HepG2 (cell line): ENCODE results near the gene MED12L. TPM values are rescaled to one million over a fixed set of nuclear protein-coding genes. Genes with fewer than 3 reads are reported as not detected.

ENCODE experiments used
- ATAC-seq: fragments of 200-7000 bp; cut with Tn5 transposase; 3 replicates; pipeline ENCODE4 v1.9.1; 2020; ENCODE audit warnings: mild to moderate bottlenecking, moderate library complexity
- BruUV-seq: library from RNA; stranded (reverse); fragments of 400-500 nt; replicated peaks from 2 replicates; lab custom pipeline; 2021; lab: Mats Ljungman, UMichigan
- CTCF ChIA-PET: fragments of 300-600 bp; formaldehyde crosslinking; extraction: SDS; loops from one replicate; lab custom pipeline; 2021; ENCODE audit warnings: low total read pairs, inconsistent platforms, low intra/inter-chr PET ratio; lab: Yijun Ruan, JAX
- POLR2A ChIA-PET: fragments of 350-600 bp; sonication (Branson Sonifier 250); formaldehyde crosslinking; loops from one replicate; lab custom pipeline; 2020; ENCODE audit warnings: antibody characterized with exemption, inconsistent platforms; lab: Yijun Ruan, JAX
- DNase-seq: peaks from one replicate; pipeline ENCODE4 v3.0.0-alpha.2; 2015; ENCODE audit warnings: low spot score
- FAIRE-seq: peaks from 3 replicates; lab custom pipeline; 2011; peaks lifted over from hg19 to GRCh38; lab: Jason Lieb, UNC
- H2AFZ ChIP-seq: one replicate; pipeline ENCODE4 v1.6.1; 2011; ENCODE audit warnings: low read length, inconsistent platforms
- H3K27ac ChIP-seq: fragments of 300-600 bp; 3 replicates; pipeline ENCODE4 v1.8.0; 2011; ENCODE audit warnings: mixed run types, mild to moderate bottlenecking, mixed read lengths, low read length, inconsistent platforms; ENCODE audit not compliant: insufficient read depth; ENCODE audit errors: extremely low read length
- H3K27me3 ChIP-seq, 2 experiments: fragments of 200-600 bp in 1 of 2; 2 replicates in 1 of 2; 3 replicates in 1 of 2; pipeline versions ENCODE4 v1.6.0 to v1.8.0; 2011; ENCODE audit warnings: low read length in 2 of 2, mild to moderate bottlenecking in 2 of 2, moderate library complexity in 2 of 2, inconsistent platforms in 1 of 2; ENCODE audit not compliant: insufficient read depth in 2 of 2, control insufficient read depth in 1 of 2
- H3K36me3 ChIP-seq, 2 experiments: fragments of 200-600 bp in 1 of 2; replicated peaks in 1 of 2; 2 replicates in 1 of 2; 3 replicates in 1 of 2; pipeline versions ENCODE4 v1.5.1 to v1.8.0; 2011; ENCODE audit warnings: low read length in 2 of 2, inconsistent platforms in 1 of 2; ENCODE audit not compliant: insufficient read depth in 2 of 2, control insufficient read depth in 1 of 2
- H3K4me1 ChIP-seq: 2 replicates; pipeline ENCODE4 v1.5.1; 2012; ENCODE audit warnings: low read length, inconsistent platforms; ENCODE audit not compliant: insufficient read depth
- H3K4me2 ChIP-seq: 2 replicates; pipeline ENCODE4 v1.6.0; 2011; ENCODE audit warnings: low read depth, low read length, inconsistent platforms
- H3K4me3 ChIP-seq, 3 experiments: fragments of 200-600 bp in 1 of 3; sonication (generic), shearing (Covaris generic) in 1 of 3; replicated peaks in 1 of 3; 2 replicates each; pipeline ENCODE4 v1.5.1; 2011 to 2016; ENCODE audit warnings: low read length in 3 of 3, inconsistent platforms in 2 of 3, low read depth in 2 of 3, mild to moderate bottlenecking in 2 of 3, control low read depth in 1 of 3, mixed read lengths in 1 of 3; ENCODE audit not compliant: insufficient read depth in 1 of 3
- H3K79me2 ChIP-seq: one replicate; pipeline ENCODE4 v1.6.1; 2011; ENCODE audit warnings: low read length, inconsistent platforms; ENCODE audit not compliant: insufficient read depth
- H3K9ac ChIP-seq: 2 replicates; pipeline ENCODE4 v1.6.0; 2011; ENCODE audit warnings: mild to moderate bottlenecking, low read depth, low read length, inconsistent platforms; ENCODE audit not compliant: insufficient read depth
- H3K9me3 ChIP-seq: 2 replicates; pipeline ENCODE4 v1.5.1; 2012; ENCODE audit warnings: mild to moderate bottlenecking, low read length
- H4K20me1 ChIP-seq: 2 replicates; pipeline ENCODE4 v1.6.0; 2011; ENCODE audit warnings: inconsistent platforms, mild to moderate bottlenecking, low read length, moderate library complexity; ENCODE audit not compliant: insufficient read depth
- EED ChIP-seq: sonication (generic); formaldehyde crosslinking; IDR thresholded peaks from 2 replicates; pipeline ENCODE4 v1.5.0; 2020; ENCODE audit warnings: mild to moderate bottlenecking, missing genetic modification reagents
- EZH2 ChIP-seq: conservative IDR thresholded peaks from 2 replicates; pipeline ENCODE4 v1.6.1; 2012; ENCODE audit warnings: mild to moderate bottlenecking, low read depth, low read length, moderate library complexity
- HMG20A ChIP-seq: IDR thresholded peaks from 2 replicates; pipeline ENCODE4 v1.6.1; 2016; ENCODE audit warnings: borderline replicate concordance
- HOXA9 ChIP-seq: sonication (generic); formaldehyde crosslinking; IDR thresholded peaks from 2 replicates; pipeline ENCODE4 v1.8.1; 2022; ENCODE audit warnings: missing genetic modification reagents, mild to moderate bottlenecking, moderate library complexity, borderline replicate concordance
- PTBP1 ChIP-seq: fragments of 200-400 bp; formaldehyde crosslinking; IDR thresholded peaks from 2 replicates; pipeline ENCODE4 v1.6.1; 2018; ENCODE audit warnings: low read length, low read depth; ENCODE audit not compliant: poor library complexity, severe bottlenecking
- SCMH1 ChIP-seq: sonication (generic); formaldehyde crosslinking; IDR thresholded peaks from 2 replicates; pipeline ENCODE4 v1.9.0; 2021; ENCODE audit warnings: missing genetic modification reagents, mild to moderate bottlenecking, borderline replicate concordance
- SP4 ChIP-seq: sonication (generic); formaldehyde crosslinking; IDR thresholded peaks from 2 replicates; pipeline ENCODE4 v1.8.1; 2023; ENCODE audit warnings: mild to moderate bottlenecking, missing genetic modification reagents
- TAF1 ChIP-seq: sonication (generic); formaldehyde crosslinking; IDR thresholded peaks from 2 replicates; pipeline ENCODE4 v1.4.0; 2020; ENCODE audit warnings: missing genetic modification reagents
- TBP ChIP-seq: sonication (generic); formaldehyde crosslinking; IDR thresholded peaks from 2 replicates; pipeline ENCODE4 v1.5.0; 2020; ENCODE audit warnings: missing genetic modification reagents
- TRIM24 ChIP-seq: sonication (generic); formaldehyde crosslinking; IDR thresholded peaks from 2 replicates; pipeline ENCODE4 v1.8.0; 2022; ENCODE audit warnings: mild to moderate bottlenecking, missing genetic modification reagents
- ZNF205 ChIP-seq: IDR thresholded peaks from 2 replicates; pipeline ENCODE4 v1.6.1; 2018; ENCODE audit warnings: missing biosample characterization, missing genetic modification reagents
- ZNF256 ChIP-seq: sonication (generic); formaldehyde crosslinking; conservative IDR thresholded peaks from 2 replicates; pipeline ENCODE4 v1.4.0; 2020; ENCODE audit warnings: missing genetic modification reagents
- ZNF614 ChIP-seq: IDR thresholded peaks from 2 replicates; pipeline ENCODE4 v1.6.1; 2018; ENCODE audit warnings: missing biosample characterization, missing genetic modification reagents, inconsistent platforms, borderline replicate concordance
- ZNF777 ChIP-seq: sonication (generic); formaldehyde crosslinking; IDR thresholded peaks from 2 replicates; pipeline ENCODE4 v1.4.0; 2020; ENCODE audit warnings: missing genetic modification reagents
- WGBS: methylation state at CpG from one replicate; pipeline ENCODE4 v1.1.6; 2017; ENCODE audit warnings: low lambda C conversion rate; 5-methylcytosine and 5-hydroxymethylcytosine counted together
- in situ Hi-C: cut with HindIII; loops from 2 replicates; pipeline ENCODE4 v1.10.0; 2017; ENCODE audit warnings: low pct_unique_long_range_greater_than_20kb; ENCODE audit not compliant: extremely low pct_ligation_motif_present
- intact Hi-C: fragments of 100-400 bp; cut with micrococcal nuclease; formaldehyde crosslinking; loops from one replicate; pipeline ENCODE4 v1.10.0; 2022; ENCODE audit not compliant: unreplicated experiment
- polyA plus RNA-seq, 8 experiments: library from polyadenylated mRNA; depleted of rRNA in 3 of 8; stranded (reverse) in 7 of 8; unstranded in 1 of 8; fragments of >200 nt; fragmentation: Illumina TruSeq in 4 of 8; extraction: Trizol in 4 of 8; gene quantifications; 2 replicates each; pipeline versions ENCODE4 v1.2.1 to v1.2.3, GENCODE V29; 2011 to 2016; ENCODE audit warnings: low read depth in 4 of 8, missing spikeins in 1 of 8, mixed read lengths in 1 of 8; ENCODE audit not compliant: insufficient read depth in 1 of 8
- total RNA-seq, 5 experiments: library from RNA; depleted of rRNA; stranded (reverse); fragments of >200 nt; fragmentation: Illumina TruSeq; extraction: Trizol; gene quantifications; 2 replicates each; pipeline ENCODE4 v1.2.3, GENCODE V29; 2016; ENCODE audit warnings: low read depth in 1 of 5
- TF ChIP-seq, protein P1 (sequence below): sonication (generic); formaldehyde crosslinking; IDR thresholded peaks from 2 replicates; pipeline ENCODE4 v1.5.1; 2020; ENCODE audit warnings: missing genetic modification reagents, mild to moderate bottlenecking, borderline replicate concordance
- TF ChIP-seq, protein P2 (sequence below): sonication (generic); formaldehyde crosslinking; IDR thresholded peaks from 2 replicates; pipeline ENCODE4 v1.4.0; 2020; ENCODE audit warnings: missing genetic modification reagents; ENCODE audit errors: not compliant biosample characterization
- TF ChIP-seq, protein P3 (sequence below): sonication (generic); formaldehyde crosslinking; IDR thresholded peaks from 2 replicates; pipeline ENCODE4 v1.5.0; 2020; ENCODE audit warnings: mild to moderate bottlenecking, missing genetic modification reagents
- TF ChIP-seq, protein P4 (sequence below): sonication (generic); formaldehyde crosslinking; IDR thresholded peaks from 2 replicates; pipeline ENCODE4 v1.8.1; 2023; ENCODE audit warnings: mild to moderate bottlenecking, missing genetic modification reagents

MED12L gene
- total and polyA plus RNA-seq, 2 of the 13 experiments (the other 11 are each of a cell fraction or from before 2014, with no cell fraction given), result 0.07 to 0.64 TPM

DNA sequence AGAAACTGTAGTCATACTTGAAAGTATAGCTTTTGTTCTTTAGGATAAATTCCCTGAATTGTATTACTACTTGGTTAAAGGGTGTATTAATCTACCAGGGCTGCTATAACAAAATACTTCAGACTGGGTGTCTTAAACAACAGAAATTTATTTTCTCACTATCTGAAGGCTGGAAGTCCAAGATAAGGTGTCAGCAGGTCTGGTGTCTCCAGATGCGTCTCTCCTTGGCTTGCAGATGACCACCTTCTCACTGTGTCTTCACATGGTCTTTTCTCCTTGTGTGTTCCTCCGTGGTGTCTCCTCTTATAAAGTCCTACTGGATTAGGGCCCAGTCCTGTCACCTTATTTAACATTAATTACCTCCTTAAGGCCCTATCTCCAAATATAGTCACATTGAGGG lies 33.7 kb downstream of the MED12L start (continued):
- TF ChIP-seq, protein P1, sequence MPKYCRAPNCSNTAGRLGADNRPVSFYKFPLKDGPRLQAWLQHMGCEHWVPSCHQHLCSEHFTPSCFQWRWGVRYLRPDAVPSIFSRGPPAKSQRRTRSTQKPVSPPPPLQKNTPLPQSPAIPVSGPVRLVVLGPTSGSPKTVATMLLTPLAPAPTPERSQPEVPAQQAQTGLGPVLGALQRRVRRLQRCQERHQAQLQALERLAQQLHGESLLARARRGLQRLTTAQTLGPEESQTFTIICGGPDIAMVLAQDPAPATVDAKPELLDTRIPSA (CRISPR knock-in tag), result no peak
- TF ChIP-seq EED, result no peak
- no peak for TF ChIP-seq HOXA9 (CRISPR knock-in tag)
- no peak for TF ChIP-seq TBP (CRISPR knock-in tag)
- no peak for TF ChIP-seq PTBP1
- TF ChIP-seq, protein P2, sequence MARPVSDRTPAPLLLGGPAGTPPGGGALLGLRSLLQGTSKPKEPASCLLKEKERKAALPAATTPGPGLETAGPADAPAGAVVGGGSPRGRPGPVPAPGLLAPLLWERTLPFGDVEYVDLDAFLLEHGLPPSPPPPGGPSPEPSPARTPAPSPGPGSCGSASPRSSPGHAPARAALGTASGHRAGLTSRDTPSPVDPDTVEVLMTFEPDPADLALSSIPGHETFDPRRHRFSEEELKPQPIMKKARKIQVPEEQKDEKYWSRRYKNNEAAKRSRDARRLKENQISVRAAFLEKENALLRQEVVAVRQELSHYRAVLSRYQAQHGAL (CRISPR knock-in tag), result no peak
- TF ChIP-seq EZH2, result no peak
- TF ChIP-seq TAF1 (CRISPR knock-in tag), result no peak
- no peak for TF ChIP-seq HMG20A (CRISPR knock-in tag)
- no peak for TF ChIP-seq TRIM24 (CRISPR knock-in tag)

DNA sequence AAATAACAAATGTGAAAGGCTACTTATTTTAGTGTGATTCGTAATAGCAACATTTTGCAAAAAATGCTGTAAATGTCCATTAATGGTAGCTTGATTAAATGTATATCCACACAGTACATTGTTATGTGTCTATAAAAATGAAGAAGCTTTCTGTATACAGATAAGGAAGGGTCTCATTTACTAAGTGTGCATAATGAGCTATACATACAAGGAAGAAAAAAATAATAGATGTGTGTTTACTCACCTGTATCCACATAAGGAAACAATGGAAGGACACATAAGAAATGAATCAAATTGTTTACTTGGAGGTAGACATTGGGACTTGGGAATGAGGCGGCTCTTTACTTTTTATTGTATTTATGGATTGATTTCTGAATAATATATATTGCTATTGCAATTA lies 34.9 kb downstream of the MED12L start:
- in situ Hi-C loops, result no loop called here
- ChIA-PET CTCF (no interaction called here), POLR2A (no interaction called here)
- no peak for ATAC-seq
- H4K20me1 ChIP-seq, result no peaks in the 10 kb centered on the region
- H3K9ac ChIP-seq, result no peak overlapping the region
- H3K4me2 ChIP-seq, result no peak overlapping the region
- intact Hi-C loops, result no loop called here
- no peak overlapping the region for H2AFZ ChIP-seq
- H3K79me2 ChIP-seq, result no peaks in the 10 kb centered on the region
- H3K27me3 ChIP-seq, result no peaks in the 10 kb centered on the region
- H3K4me1 ChIP-seq, result no peaks in the 10 kb centered on the region
- no TSS peak for BruUV-seq
- no peaks in the 10 kb centered on the region for H3K36me3 ChIP-seq
- no peak for FAIRE-seq
- DNase-seq, result no peak
- H3K4me3 ChIP-seq, result no peak overlapping the region
- 64% methylated on average over 2 of the region's 2 CpGs for WGBS
- H3K27ac ChIP-seq, result no peak overlapping the region
- H3K9me3 ChIP-seq, result no peaks in the 10 kb centered on the region
- TF ChIP-seq ZNF256 (CRISPR knock-in tag) (no peak), SCMH1 (no peak), ZNF777 (CRISPR knock-in tag) (no peak), SP4 (no peak), ZNF614 (CRISPR knock-in tag) (no peak), ZNF205 (CRISPR knock-in tag) (no peak)
- TF ChIP-seq, protein P3, sequence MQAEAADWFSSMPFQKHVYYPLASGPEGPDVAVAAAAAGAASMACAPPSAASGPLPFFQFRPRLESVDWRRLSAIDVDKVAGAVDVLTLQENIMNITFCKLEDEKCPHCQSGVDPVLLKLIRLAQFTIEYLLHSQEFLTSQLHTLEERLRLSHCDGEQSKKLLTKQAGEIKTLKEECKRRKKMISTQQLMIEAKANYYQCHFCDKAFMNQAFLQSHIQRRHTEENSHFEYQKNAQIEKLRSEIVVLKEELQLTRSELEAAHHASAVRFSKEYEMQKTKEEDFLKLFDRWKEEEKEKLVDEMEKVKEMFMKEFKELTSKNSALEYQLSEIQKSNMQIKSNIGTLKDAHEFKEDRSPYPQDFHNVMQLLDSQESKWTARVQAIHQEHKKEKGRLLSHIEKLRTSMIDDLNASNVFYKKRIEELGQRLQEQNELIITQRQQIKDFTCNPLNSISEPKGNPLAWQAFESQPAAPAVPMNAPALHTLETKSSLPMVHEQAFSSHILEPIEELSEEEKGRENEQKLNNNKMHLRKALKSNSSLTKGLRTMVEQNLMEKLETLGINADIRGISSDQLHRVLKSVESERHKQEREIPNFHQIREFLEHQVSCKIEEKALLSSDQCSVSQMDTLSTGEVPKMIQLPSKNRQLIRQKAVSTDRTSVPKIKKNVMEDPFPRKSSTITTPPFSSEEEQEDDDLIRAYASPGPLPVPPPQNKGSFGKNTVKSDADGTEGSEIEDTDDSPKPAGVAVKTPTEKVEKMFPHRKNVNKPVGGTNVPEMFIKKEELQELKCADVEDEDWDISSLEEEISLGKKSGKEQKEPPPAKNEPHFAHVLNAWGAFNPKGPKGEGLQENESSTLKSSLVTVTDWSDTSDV (CRISPR knock-in tag), result no peak
- TF ChIP-seq, protein P4, sequence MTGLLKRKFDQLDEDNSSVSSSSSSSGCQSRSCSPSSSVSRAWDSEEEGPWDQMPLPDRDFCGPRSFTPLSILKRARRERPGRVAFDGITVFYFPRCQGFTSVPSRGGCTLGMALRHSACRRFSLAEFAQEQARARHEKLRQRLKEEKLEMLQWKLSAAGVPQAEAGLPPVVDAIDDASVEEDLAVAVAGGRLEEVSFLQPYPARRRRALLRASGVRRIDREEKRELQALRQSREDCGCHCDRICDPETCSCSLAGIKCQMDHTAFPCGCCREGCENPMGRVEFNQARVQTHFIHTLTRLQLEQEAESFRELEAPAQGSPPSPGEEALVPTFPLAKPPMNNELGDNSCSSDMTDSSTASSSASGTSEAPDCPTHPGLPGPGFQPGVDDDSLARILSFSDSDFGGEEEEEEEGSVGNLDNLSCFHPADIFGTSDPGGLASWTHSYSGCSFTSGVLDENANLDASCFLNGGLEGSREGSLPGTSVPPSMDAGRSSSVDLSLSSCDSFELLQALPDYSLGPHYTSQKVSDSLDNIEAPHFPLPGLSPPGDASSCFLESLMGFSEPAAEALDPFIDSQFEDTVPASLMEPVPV (CRISPR knock-in tag), result no peak
